Astrocyte of the cerebellum (primary cell): ENCODE results near the gene HGFAC.

ENCODE experiments used
- DNase-seq: peaks from one replicate; pipeline ENCODE4 v3.0.0-alpha.2; 2011; ENCODE audit warnings: low read depth
- H3K4me3 ChIP-seq: 2 replicates; pipeline ENCODE4 v1.5.1; 2011; ENCODE audit warnings: mild to moderate bottlenecking, low read depth, low read length, moderate library complexity
- in situ Hi-C: cut with HindIII; loops from 2 replicates; pipeline ENCODE4 v1.10.0; 2017; ENCODE audit warnings: low sequenced_read_pairs
- TF ChIP-seq, protein P1 (sequence below): IDR thresholded peaks from 2 replicates; pipeline ENCODE4 v1.5.1; 2012; ENCODE audit warnings: low read length, low read depth, moderate library complexity, mild to moderate bottlenecking; ENCODE audit errors: missing control alignments

HGFAC gene

DNA sequence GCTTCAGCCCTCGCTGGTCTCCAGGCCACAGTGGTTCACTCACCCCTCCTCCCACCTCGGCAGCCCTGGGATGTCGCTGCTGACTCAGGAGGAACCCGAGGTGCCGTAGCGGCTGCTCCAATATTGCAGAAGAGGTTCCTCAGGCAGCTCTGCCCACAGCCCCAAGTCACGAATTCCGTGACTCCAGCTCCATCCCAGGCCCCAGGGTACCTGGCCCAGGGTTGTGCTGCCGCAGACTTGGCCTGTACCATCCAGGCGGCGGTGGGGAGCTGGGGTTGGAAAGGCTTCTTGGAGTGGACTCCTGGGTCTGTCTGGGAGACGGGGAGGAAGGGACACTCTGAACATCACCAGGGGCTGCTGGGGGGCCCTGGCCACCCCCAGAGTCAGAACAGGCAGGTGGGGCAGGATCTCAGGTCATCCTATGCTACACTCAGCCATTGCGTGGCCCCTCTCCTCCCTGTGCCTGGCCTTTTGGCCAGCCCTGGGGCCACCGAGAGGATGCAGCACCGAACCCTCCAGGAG lies 728 bp upstream of the HGFAC start:
- in situ Hi-C loops: loop anchor here (5.0 kb wide), 1 partner anchor 79 kb away; no protein-coding TSS in a partner anchor
- no peak for DNase-seq
- H3K4me3 ChIP-seq: no peak overlapping the region
- TF ChIP-seq, protein P1, sequence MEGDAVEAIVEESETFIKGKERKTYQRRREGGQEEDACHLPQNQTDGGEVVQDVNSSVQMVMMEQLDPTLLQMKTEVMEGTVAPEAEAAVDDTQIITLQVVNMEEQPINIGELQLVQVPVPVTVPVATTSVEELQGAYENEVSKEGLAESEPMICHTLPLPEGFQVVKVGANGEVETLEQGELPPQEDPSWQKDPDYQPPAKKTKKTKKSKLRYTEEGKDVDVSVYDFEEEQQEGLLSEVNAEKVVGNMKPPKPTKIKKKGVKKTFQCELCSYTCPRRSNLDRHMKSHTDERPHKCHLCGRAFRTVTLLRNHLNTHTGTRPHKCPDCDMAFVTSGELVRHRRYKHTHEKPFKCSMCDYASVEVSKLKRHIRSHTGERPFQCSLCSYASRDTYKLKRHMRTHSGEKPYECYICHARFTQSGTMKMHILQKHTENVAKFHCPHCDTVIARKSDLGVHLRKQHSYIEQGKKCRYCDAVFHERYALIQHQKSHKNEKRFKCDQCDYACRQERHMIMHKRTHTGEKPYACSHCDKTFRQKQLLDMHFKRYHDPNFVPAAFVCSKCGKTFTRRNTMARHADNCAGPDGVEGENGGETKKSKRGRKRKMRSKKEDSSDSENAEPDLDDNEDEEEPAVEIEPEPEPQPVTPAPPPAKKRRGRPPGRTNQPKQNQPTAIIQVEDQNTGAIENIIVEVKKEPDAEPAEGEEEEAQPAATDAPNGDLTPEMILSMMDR: no peak

DNA sequence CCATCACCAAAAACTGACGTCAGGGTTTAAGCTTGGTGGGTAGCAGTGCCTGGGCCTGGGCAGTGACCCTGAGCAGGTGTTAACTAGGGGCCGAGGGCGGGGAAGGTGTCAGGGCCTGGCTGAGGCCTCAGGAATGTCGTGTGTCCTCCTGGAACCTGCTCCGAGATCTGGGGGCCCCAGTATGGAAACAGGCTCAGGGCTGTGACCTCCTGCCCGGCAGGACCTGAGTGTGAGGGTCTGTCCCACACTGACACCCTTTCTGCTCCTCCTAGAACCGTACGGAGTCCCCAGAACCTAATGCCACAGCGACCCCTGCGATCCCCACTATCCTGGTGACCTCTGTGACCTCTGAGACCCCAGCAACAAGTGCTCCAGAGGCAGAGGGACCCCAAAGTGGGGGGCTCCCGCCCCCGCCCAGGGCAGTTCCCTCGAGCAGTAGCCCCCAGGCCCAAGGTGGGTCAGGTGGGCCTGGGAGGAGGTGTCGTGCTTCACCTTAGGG lies 741 bp downstream of the HGFAC start:
- TF ChIP-seq, protein P1: no peak
- no peak for DNase-seq
- in situ Hi-C loops: loop anchor here (5.0 kb wide), 1 partner anchor 80 kb away; no protein-coding TSS in a partner anchor
- no peak overlapping the region for H3K4me3 ChIP-seq

DNA sequence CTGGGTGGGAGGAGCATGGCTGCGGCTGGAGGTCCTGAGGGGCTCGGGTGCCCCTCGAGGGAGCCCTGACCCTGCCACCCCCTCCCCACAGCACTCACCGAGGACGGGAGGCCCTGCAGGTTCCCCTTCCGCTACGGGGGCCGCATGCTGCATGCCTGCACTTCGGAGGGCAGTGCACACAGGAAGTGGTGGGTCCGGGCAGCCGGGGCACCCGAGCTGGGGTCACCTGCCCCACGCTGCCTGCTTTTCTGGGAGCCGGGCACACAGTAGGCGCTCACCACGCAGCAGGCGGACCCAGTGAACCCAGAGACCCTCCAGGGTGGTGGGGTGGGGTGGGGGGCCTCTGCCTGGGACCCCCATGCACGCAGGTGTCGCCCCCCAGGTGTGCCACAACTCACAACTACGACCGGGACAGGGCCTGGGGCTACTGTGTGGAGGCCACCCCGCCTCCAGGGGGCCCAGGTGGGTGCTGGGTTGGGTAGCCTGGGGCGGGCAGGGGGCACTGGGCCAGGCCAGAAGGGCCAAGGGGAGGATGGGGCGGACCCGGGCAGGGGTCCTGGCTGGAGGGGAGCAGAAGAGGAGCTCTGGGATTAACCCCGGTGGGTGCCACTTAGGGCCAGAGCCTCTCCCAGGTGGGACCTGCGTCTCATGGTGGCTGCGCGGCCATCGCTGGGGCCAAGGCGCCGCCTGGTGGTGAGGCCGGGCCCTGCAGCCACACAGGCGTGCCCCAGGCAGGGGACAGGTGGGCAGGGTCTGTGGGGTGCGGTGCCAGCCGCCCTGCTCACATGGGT lies 1.4 kb downstream of the HGFAC start:
- in situ Hi-C loops: loop anchor here (5.0 kb wide), 1 partner anchor 81 kb away; no protein-coding TSS in a partner anchor
- no peak for DNase-seq
- TF ChIP-seq, protein P1: peak; percentile 93
- H3K4me3 ChIP-seq: no peak overlapping the region

DNA sequence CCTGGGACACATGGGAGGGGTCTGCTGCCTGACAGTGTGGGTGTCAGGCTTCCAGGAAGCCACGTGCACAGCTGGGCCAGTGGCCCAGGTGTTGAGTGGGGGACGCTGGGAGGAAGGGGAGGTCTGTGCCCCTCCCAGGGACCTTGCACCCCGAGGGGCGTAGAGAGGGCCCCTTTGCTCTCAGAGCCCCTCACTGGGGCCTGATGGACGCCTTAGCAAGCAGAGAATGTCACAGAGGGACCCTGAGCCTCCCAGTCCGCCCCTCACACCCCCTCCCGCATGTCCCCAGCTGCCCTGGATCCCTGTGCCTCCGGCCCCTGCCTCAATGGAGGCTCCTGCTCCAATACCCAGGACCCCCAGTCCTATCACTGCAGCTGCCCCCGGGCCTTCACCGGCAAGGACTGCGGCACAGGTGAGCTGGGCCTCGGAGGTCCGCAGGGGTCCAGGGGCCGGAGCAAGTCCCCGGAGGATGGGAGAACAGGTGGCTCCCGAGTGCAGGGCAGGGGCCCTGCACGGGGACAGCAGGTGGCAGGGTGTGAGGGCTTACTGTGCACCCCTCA lies 2.1 kb downstream of the HGFAC start:
- no peak for DNase-seq
- TF ChIP-seq, protein P1: no peak
- no peak overlapping the region for H3K4me3 ChIP-seq
- in situ Hi-C loops: loop anchor here (5.0 kb wide), 1 partner anchor 82 kb away; no protein-coding TSS in a partner anchor

DNA sequence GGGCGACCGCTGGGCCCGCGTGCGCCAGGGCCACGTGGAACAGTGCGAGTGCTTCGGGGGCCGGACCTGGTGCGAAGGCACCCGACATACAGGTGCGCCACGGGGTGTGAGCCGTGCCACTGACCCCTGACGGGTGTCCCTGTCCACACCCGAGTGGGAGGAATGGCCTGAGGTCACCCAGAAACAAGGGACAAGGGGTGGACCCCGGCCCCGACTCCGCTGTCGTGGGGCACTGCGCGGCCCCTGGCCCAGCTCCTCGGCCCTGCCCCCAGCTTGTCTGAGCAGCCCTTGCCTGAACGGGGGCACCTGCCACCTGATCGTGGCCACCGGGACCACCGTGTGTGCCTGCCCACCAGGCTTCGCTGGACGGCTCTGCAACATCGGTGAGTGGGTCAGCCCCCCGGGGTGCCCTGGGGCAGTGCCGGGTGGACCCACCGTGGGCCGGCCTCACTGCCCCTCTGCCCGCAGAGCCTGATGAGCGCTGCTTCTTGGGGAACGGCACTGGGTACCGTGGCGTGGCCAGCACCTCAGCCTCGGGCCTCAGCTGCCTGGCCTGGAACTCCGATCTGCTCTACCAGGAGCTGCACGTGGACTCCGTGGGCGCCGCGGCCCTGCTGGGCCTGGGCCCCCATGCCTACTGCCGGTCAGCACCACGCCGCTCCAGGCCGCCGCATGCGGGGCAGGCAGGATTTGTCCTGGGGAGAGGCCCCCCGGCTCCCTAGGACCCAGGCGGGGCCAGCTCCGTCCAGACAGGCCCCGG lies 2.8 kb downstream of the HGFAC start:
- in situ Hi-C loops: loop anchor here (5.0 kb wide), 1 partner anchor 82 kb away; no protein-coding TSS in a partner anchor
- TF ChIP-seq, protein P1: no peak
- H3K4me3 ChIP-seq: no peak overlapping the region
- DNase-seq: no peak
